ENCODE results near the gene SULT1E1.

DNA sequence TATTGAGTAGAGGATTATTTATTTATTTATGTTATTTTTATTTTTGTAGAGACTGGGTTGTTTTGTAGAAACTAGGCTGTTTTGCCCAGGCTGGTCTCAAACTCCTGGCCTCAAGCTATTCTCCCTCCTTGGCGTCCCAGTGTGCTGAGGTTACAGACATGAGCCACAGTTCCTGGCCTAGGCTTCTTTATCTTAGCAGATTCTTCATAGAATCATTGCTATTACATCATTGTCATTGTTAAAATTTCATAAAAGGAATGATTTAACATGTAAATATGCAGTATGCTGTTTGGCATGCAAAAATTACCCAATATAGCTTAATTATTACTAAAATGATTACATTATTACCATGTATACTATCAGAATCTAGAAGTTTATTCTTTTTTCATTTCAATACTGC is 24.2 kb downstream of the SULT1E1 start:
- TF ChIP-seq, protein P1, sequence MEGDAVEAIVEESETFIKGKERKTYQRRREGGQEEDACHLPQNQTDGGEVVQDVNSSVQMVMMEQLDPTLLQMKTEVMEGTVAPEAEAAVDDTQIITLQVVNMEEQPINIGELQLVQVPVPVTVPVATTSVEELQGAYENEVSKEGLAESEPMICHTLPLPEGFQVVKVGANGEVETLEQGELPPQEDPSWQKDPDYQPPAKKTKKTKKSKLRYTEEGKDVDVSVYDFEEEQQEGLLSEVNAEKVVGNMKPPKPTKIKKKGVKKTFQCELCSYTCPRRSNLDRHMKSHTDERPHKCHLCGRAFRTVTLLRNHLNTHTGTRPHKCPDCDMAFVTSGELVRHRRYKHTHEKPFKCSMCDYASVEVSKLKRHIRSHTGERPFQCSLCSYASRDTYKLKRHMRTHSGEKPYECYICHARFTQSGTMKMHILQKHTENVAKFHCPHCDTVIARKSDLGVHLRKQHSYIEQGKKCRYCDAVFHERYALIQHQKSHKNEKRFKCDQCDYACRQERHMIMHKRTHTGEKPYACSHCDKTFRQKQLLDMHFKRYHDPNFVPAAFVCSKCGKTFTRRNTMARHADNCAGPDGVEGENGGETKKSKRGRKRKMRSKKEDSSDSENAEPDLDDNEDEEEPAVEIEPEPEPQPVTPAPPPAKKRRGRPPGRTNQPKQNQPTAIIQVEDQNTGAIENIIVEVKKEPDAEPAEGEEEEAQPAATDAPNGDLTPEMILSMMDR (tag by site-specific recombination; IDR thresholded peaks at IDR 0.05) = no peak
- TF ChIP-seq ZBTB8A (tag by site-specific recombination; IDR thresholded peaks at IDR 0.05) (no peak), ZEB2 (tag by site-specific recombination; IDR thresholded peaks at IDR 0.05) (no peak), TCF7L2 (IDR thresholded peaks at IDR 0.05; ENCODE audit: borderline replicate concordance, low read depth, low read length) (no peak), ZNF785 (tag by site-specific recombination; IDR thresholded peaks at IDR 0.05) (no peak), SCRT1 (tag by site-specific recombination; IDR thresholded peaks at IDR 0.05; ENCODE audit: borderline replicate concordance) (no peak), ZNF558 (tag by site-specific recombination; IDR thresholded peaks at IDR 0.05) (no peak), ZNF274 (IDR thresholded peaks at IDR 0.05; ENCODE audit: low read length) (no peak), ZNF274 (tag by site-specific recombination; IDR thresholded peaks at IDR 0.05; ENCODE audit: borderline replicate concordance) (no peak)
- TF ChIP-seq, protein P2, sequence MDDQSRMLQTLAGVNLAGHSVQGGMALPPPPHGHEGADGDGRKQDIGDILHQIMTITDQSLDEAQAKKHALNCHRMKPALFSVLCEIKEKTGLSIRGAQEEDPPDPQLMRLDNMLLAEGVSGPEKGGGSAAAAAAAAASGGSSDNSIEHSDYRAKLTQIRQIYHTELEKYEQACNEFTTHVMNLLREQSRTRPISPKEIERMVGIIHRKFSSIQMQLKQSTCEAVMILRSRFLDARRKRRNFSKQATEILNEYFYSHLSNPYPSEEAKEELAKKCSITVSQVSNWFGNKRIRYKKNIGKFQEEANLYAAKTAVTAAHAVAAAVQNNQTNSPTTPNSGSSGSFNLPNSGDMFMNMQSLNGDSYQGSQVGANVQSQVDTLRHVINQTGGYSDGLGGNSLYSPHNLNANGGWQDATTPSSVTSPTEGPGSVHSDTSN (CRISPR knock-in tag; IDR thresholded peaks at IDR 0.05) = no peak
- TF ChIP-seq, protein P3, sequence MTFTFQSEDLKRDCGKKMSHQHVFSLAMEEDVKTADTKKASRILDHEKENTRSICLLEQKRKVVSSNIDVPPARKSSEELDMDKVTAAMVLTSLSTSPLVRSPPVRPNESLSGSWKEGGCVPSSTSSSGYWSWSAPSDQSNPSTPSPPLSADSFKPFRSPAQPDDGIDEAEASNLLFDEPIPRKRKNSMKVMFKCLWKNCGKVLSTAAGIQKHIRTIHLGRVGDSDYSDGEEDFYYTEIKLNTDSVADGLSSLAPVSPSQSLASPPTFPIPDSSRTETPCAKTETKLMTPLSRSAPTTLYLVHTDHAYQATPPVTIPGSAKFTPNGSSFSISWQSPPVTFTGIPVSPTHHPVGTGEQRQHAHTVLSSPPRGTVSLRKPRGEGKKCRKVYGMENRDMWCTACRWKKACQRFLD (tag by site-specific recombination; IDR thresholded peaks at IDR 0.05) = no peak
- TF ChIP-seq, protein P4, sequence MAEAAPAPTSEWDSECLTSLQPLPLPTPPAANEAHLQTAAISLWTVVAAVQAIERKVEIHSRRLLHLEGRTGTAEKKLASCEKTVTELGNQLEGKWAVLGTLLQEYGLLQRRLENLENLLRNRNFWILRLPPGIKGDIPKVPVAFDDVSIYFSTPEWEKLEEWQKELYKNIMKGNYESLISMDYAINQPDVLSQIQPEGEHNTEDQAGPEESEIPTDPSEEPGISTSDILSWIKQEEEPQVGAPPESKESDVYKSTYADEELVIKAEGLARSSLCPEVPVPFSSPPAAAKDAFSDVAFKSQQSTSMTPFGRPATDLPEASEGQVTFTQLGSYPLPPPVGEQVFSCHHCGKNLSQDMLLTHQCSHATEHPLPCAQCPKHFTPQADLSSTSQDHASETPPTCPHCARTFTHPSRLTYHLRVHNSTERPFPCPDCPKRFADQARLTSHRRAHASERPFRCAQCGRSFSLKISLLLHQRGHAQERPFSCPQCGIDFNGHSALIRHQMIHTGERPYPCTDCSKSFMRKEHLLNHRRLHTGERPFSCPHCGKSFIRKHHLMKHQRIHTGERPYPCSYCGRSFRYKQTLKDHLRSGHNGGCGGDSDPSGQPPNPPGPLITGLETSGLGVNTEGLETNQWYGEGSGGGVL (tag by site-specific recombination; IDR thresholded peaks at IDR 0.05) = no peak

Data from HEK293 (cell line).